Gastrocnemius medialis (tissue), 4 donors: ENCODE results near the gene RASGEF1C. TPM values are rescaled to one million over a fixed set of nuclear protein-coding genes. Genes with fewer than 3 reads are reported as not detected.

Experiments used
- ATAC-seq, 2 donors: fragments of 150-250 bp; one replicate each; pipeline ENCODE4 v1.9.1; 2016
- DNase-seq, 2 donors: peaks; one replicate each; pipeline ENCODE4 v3.0.0-alpha.2; 2019
- H3K27ac ChIP-seq, 4 donors: fragments of 200-600 bp; sonication (generic); 1 replicate in 1 of 4; 2 replicates in 3 of 4; pipeline ENCODE4 v1.5.1; 2016 to 2018; ENCODE audit warnings: mild to moderate bottlenecking in 2 of 4, moderate library complexity in 1 of 4
- H3K27me3 ChIP-seq, 3 donors: fragments of 200-600 bp; sonication (generic) in 2 of 3; 1 replicate in 1 of 3; 2 replicates in 2 of 3; pipeline versions ENCODE4 v1.5.1 to v1.6.0; 2016 to 2019; ENCODE audit warnings: mild to moderate bottlenecking in 1 of 3, moderate library complexity in 1 of 3
- H3K36me3 ChIP-seq, 2 donors: fragments of 200-600 bp; sonication (generic) in 1 of 2; one replicate each; pipeline ENCODE4 v1.5.1; 2017 to 2018
- H3K4me1 ChIP-seq, 2 donors: fragments of 200-600 bp; sonication (generic) in 1 of 2; one replicate each; pipeline ENCODE4 v1.5.1; 2016 to 2017; ENCODE audit warnings: mild to moderate bottlenecking in 2 of 2
- H3K4me3 ChIP-seq, 4 donors: fragments of 200-600 bp; sonication (generic) in 3 of 4; 1 replicate in 1 of 4; 2 replicates in 3 of 4; pipeline ENCODE4 v1.5.1; 2016 to 2019; ENCODE audit warnings: mild to moderate bottlenecking in 2 of 4
- H3K9me3 ChIP-seq, 3 donors: fragments of 200-600 bp; sonication (generic) in 2 of 3; 1 replicate in 1 of 3; 2 replicates in 2 of 3; pipeline ENCODE4 v1.5.1; 2016 to 2019
- CTCF ChIP-seq, 5 experiments: fragments of 450-650 bp in 3 of 5; fragments of 200-600 bp in 2 of 5; sonication (generic) in 2 of 5; IDR thresholded peaks in 4 of 5; conservative IDR thresholded peaks in 1 of 5; 1 replicate in 4 of 5; 2 replicates in 1 of 5; pipeline ENCODE4 v1.5.1; 2016 to 2019; ENCODE audit warnings: antibody characterized with exemption in 5 of 5, mild to moderate bottlenecking in 3 of 5, moderate library complexity in 3 of 5
- POLR2A ChIP-seq, 2 donors: fragments of 450-650 bp; IDR thresholded peaks; one replicate each; pipeline ENCODE4 v1.6.1; 2017; ENCODE audit warnings: antibody characterized with exemption in 2 of 2, mild to moderate bottlenecking in 2 of 2, moderate library complexity in 2 of 2
- in situ Hi-C, 4 donors: fragments of 200-750 bp; cut with MboI; loops; one replicate each; pipeline versions ENCODE4 v1.15.0 to v1.8.0; 2017; ENCODE audit warnings: low sequenced_read_pairs in 4 of 4
- intact Hi-C: fragments of 100-400 bp; cut with DNase I; formaldehyde crosslinking; loops from one replicate; pipeline ENCODE4 v1.15.1; 2023; ENCODE audit warnings: low total_unique reads
- total RNA-seq, 4 donors: library from RNA; depleted of rRNA; stranded (reverse); fragments of >200 nt; gene quantifications; one replicate each; pipeline versions ENCODE4 v1.1.0 to v1.2.3, GENCODE V29; 2016

Gene RASGEF1C
- total RNA-seq, 4 donors from 2014 or later, result not detected

DNA sequence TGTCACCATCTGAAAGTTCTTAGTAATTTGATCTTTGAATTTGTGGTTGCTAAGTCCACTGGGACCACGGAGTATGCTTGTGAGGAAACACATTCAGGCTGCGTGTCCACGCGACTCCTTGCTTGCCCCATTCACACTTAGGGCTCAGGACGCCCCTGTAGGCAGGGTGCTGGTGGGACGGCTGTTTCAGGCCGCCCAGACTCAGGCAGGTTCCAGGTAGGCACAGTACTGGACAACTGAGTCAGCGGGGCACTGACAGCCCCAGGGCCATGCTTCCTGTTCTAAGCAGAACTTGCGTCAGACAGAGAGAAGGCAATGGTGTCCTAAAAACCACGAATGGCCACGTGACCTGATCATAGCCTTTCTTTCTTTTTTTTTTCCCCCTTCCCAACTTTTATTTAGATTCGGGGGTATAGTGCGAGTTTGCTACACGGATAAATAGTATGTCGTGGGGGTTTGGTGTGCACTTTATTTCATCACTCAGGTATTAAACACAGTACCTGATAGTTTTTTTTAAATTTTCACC, 7.7 kb upstream of the RASGEF1C start:
- Histone ChIP-seq H3K36me3 (no peaks in the 10 kb centered on the region), H3K27ac (no peak overlapping the region), H3K4me3 (no peak overlapping the region), H3K27me3 (no peaks in the 10 kb centered on the region), H3K9me3 (peaks cover 0 to 14% (median 0%) of the 10 kb centered on the region in 3 donors), H3K4me1 (no peaks in the 10 kb centered on the region)
- ATAC-seq (no peak), DNase-seq (no peak)
- in situ Hi-C loops, result no loop called here
- intact Hi-C loops, result no loop called here
- no peak for TF ChIP-seq CTCF (IDR thresholded peaks at IDR 0.05 in 4 of 5, conservative IDR thresholded peaks at IDR 0.05 in 1 of 5)
- no peak for TF ChIP-seq POLR2A (IDR thresholded peaks at IDR 0.05)

DNA sequence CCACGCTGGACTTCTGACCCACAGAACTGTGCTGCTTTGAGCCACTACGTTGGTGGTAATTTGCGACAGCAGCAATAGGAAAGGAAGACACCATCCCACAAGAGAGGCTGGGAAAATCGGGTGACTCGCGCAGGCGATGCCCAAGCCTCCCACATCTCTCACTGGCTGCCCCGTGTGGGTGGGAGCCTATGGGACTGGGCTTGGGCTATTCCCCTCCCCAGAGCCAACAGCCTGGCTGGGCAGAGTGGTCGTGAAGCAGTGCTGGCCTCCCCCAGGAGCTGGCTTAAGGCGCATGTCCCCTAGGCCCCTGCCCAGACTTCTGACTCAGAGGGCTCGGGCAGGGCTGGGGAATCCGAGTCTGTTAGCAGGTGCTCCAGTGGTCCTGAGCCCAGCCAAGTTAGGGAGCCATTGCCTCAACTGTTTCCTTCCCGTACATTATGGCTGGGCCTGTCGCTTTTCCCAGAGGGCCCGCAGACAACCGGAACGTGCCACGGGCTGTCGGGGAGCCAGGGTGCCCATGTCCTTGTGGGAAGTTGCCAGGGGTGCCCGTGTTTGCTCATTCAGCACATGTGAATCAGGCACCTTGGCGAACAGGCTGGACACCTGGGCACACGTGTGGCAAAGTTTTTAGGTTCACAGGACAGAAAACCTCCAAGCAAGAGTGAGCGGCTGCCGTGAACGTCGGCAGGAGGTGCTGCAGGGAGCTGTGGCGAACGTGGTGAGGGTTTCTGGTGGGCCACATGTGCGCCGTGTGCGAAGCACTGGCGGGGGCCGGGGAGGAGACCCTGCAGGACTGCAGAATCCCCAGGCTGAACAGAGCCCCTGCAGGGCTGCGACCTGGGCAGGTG, 7.0 kb upstream of the RASGEF1C start:
- intact Hi-C loops, result no loop called here
- H3K4me1 ChIP-seq, result no peaks in the 10 kb centered on the region
- DNase-seq, result no peak
- H3K9me3 ChIP-seq, result peaks cover 0 to 14% (median 0%) of the 10 kb centered on the region in 3 donors
- H3K4me3 ChIP-seq, result no peak overlapping the region
- no peak for ATAC-seq
- H3K27me3 ChIP-seq, result no peaks in the 10 kb centered on the region
- TF ChIP-seq POLR2A (IDR thresholded peaks at IDR 0.05) (no peak), CTCF (IDR thresholded peaks at IDR 0.05 in 4 of 5, conservative IDR thresholded peaks at IDR 0.05 in 1 of 5) (no peak)
- H3K27ac ChIP-seq, result no peak overlapping the region
- in situ Hi-C loops, result no loop called here
- H3K36me3 ChIP-seq, result no peaks in the 10 kb centered on the region

DNA sequence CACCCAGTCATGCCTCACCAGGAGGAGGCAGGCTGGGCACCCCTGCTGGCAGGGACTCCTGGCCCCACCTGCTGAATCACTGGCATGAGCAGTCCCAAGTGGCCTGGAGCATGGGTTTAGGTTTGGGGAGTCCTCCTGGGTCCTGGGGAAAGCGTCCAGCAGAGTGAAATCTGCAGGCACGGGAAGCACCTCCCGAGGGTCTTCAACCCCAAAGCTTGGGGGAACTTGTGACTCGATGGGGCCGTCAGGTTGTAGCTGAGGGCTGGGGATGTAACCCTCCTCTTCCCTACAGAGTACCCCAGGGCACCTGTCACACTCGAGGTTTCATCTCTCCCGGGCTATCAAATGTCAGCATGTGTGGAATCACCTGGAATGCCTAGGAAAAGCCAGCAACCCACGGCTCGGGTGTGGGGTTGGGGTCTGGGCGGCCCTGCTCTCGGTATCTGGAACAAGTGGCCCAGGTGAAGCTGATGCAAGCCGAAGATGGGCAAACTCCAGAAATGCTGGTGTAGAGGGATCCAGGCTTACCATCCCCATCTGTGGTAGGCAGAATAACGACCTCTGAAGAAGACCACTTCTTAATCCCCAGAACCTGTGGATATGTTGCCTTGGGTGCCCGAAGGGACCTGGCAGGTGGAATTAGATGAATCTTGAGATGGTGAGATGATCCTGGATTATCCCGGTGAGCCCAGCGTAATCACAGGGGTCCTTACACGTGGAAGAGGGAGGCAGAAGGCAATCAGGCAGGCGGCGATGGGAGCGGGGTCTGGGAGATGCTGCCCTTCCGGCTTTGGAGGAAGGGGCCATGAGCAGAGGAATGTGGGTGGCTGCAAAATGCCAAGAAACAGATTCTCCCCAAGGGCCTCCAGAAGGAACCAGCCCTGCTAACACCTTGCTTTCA, 6.1 kb upstream of the RASGEF1C start:
- H3K27ac ChIP-seq, result no peak overlapping the region
- H3K36me3 ChIP-seq, result no peaks in the 10 kb centered on the region
- TF ChIP-seq POLR2A (IDR thresholded peaks at IDR 0.05), result no peak
- TF ChIP-seq CTCF (IDR thresholded peaks at IDR 0.05 in 4 of 5, conservative IDR thresholded peaks at IDR 0.05 in 1 of 5), result no peak
- intact Hi-C loops (no loop called here), in situ Hi-C loops (no loop called here)
- DNase-seq (no peak), ATAC-seq (no peak)
- no peak overlapping the region for H3K4me3 ChIP-seq
- H3K9me3 ChIP-seq, result peaks cover 0 to 11% (median 0%) of the 10 kb centered on the region in 3 donors
- H3K27me3 ChIP-seq, result no peaks in the 10 kb centered on the region
- no peaks in the 10 kb centered on the region for H3K4me1 ChIP-seq

DNA sequence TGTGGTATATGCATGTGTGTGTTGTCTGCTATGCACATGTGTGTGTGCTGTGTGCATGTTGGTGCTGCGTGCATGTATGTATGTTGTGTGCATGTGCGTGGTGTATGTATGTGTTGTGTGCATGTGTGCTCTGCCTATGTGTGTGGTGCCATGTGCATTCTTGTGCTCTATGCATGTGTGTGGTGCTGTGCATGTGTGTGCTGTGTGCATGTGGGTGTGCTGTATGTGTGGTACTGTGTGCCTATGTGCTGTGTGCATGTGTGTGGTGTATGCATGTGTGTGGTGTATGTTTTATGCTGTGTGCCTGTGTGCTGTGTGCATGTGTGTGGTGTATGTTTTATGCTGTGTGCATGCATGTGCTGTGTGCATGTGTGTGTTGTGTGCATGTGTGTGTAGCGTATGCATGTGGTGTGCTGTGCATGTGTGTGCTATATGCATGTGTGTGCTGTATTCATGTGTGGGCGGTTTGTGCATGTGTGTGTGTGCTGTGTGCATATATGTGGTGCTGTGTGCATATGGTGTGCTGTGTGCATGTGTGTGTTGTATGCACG, 4.7 kb upstream of the RASGEF1C start:
- DNase-seq (no peak), ATAC-seq (no peak)
- Histone ChIP-seq H3K27me3 (peaks cover 0 to 3% (median 0%) of the 10 kb centered on the region in 3 donors), H3K9me3 (no peaks in the 10 kb centered on the region), H3K27ac (no peak overlapping the region), H3K4me3 (no peak overlapping the region), H3K36me3 (no peaks in the 10 kb centered on the region), H3K4me1 (no peaks in the 10 kb centered on the region)
- in situ Hi-C loops (no loop called here), intact Hi-C loops (no loop called here)
- TF ChIP-seq POLR2A (IDR thresholded peaks at IDR 0.05), result no peak
- TF ChIP-seq CTCF (IDR thresholded peaks at IDR 0.05 in 4 of 5, conservative IDR thresholded peaks at IDR 0.05 in 1 of 5), result no peak
